ENCODE results near the gene ARVCF. TPM values are rescaled to one million over a fixed set of nuclear protein-coding genes. Genes with fewer than 3 reads are reported as not detected.

The ARVCF gene
- total RNA-seq, 1 experiment from 2014 or later: 11.1 TPM

DNA sequence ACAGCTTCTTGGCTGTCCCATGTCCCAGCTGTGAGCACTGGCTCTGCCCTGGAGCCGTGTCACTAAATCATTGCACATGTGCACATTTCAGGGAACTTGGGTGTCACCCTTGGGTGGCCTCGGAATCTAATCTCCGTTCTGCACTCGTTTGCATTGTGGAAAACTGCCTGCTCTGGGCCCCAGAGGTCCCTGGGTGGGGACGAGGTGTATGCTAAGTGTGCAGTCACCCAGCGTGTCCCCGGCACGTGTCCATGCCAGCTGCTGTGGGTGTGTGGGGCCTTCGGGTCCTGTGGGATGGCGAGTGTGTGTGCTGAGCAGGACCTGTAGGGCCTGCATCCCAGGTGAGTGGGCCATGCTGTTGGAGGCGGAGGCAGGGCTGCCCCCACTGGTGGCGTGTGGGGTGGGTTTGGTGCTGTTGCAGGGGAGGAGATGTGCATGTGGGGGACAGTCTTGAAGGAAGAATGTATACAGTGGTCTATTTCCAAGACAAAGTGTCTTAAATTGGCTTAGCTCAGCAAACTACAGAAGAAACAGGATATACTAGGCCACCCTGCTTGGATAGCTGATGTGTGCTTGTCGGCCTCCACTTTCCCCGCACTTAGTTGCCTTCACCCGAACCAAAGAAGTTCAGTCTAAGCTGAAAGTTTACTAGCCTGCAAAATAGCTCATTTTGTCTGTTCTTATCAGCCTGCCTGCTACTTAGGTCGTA, 18.9 kb upstream of the ARVCF start:
- CTCF ChIA-PET: no interaction called here
- Histone ChIP-seq H3K4me3 (ENCODE audit: low read depth, low read length, poor library complexity, severe bottlenecking) (no peak overlapping the region), H3K36me3 (ENCODE audit: insufficient read depth, low read length, poor library complexity, severe bottlenecking) (no peaks in the 10 kb centered on the region), H3K4me1 (ENCODE audit: insufficient read depth, low read length, poor library complexity, severe bottlenecking) (no peaks in the 10 kb centered on the region), H3K9me3 (ENCODE audit: low read depth, low read length, poor library complexity, severe bottlenecking) (no peaks in the 10 kb centered on the region), H3K27ac (ENCODE audit: low read depth, low read length, poor library complexity, severe bottlenecking) (no peak overlapping the region), H3K27me3 (replicated peaks; ENCODE audit: insufficient read depth, low read depth, low read length, poor library complexity) (no peaks in the 10 kb centered on the region)
- POLR2A ChIA-PET (ENCODE audit: low non-redundant PET): no interaction called here
- no peak for DNase-seq (ENCODE audit: low spot score)
- TF ChIP-seq, protein P1, sequence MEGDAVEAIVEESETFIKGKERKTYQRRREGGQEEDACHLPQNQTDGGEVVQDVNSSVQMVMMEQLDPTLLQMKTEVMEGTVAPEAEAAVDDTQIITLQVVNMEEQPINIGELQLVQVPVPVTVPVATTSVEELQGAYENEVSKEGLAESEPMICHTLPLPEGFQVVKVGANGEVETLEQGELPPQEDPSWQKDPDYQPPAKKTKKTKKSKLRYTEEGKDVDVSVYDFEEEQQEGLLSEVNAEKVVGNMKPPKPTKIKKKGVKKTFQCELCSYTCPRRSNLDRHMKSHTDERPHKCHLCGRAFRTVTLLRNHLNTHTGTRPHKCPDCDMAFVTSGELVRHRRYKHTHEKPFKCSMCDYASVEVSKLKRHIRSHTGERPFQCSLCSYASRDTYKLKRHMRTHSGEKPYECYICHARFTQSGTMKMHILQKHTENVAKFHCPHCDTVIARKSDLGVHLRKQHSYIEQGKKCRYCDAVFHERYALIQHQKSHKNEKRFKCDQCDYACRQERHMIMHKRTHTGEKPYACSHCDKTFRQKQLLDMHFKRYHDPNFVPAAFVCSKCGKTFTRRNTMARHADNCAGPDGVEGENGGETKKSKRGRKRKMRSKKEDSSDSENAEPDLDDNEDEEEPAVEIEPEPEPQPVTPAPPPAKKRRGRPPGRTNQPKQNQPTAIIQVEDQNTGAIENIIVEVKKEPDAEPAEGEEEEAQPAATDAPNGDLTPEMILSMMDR (conservative IDR thresholded peaks at IDR 0.05; ENCODE audit: low read depth, low read length): no peak
- no peak for TF ChIP-seq EZH2 (IDR thresholded peaks at IDR 0.05; ENCODE audit: borderline replicate concordance, low read depth, low read length, poor library complexity, severe bottlenecking)
- no TSS peak for BruUV-seq (replicated peaks)
- intact Hi-C loops (cut with micrococcal nuclease; ENCODE audit: unreplicated experiment): no loop called here

DNA sequence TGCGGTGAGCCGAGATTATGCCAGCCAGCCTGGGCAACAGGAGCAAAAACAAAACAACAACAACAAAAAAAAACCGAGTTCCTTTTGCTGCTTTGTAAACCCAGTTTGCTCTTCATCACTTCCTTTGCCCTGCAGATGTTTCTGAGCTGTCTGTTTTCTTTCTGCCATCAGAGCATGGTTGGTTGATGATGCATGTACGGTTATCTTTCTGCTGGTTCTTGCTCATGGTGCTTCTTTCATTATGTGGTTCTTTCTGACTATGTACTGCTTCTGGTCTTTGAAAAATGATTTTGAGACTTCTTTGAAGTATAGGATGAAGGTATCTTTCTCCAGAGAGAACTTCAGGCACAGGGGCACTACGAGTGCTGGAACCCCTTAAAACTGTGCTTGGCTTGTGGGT, 17.5 kb upstream of the ARVCF start:
- POLR2A ChIA-PET (ENCODE audit: low non-redundant PET): no interaction called here
- no TSS peak for BruUV-seq (replicated peaks)
- no peaks in the 10 kb centered on the region for H3K36me3 ChIP-seq (ENCODE audit: insufficient read depth, low read length, poor library complexity, severe bottlenecking)
- no peaks in the 10 kb centered on the region for H3K27me3 ChIP-seq (replicated peaks; ENCODE audit: insufficient read depth, low read depth, low read length, poor library complexity)
- no peak overlapping the region for H3K4me3 ChIP-seq (ENCODE audit: low read depth, low read length, poor library complexity, severe bottlenecking)
- H3K9me3 ChIP-seq (ENCODE audit: low read depth, low read length, poor library complexity, severe bottlenecking): no peaks in the 10 kb centered on the region
- intact Hi-C loops (cut with micrococcal nuclease; ENCODE audit: unreplicated experiment): no loop called here
- DNase-seq (ENCODE audit: low spot score): no peak
- CTCF ChIA-PET: no interaction called here
- H3K27ac ChIP-seq (ENCODE audit: low read depth, low read length, poor library complexity, severe bottlenecking): no peak overlapping the region
- no peaks in the 10 kb centered on the region for H3K4me1 ChIP-seq (ENCODE audit: insufficient read depth, low read length, poor library complexity, severe bottlenecking)
- no peak for TF ChIP-seq EZH2 (IDR thresholded peaks at IDR 0.05; ENCODE audit: borderline replicate concordance, low read depth, low read length, poor library complexity, severe bottlenecking)
- TF ChIP-seq, protein P1 (conservative IDR thresholded peaks at IDR 0.05; ENCODE audit: low read depth, low read length): no peak

DNA sequence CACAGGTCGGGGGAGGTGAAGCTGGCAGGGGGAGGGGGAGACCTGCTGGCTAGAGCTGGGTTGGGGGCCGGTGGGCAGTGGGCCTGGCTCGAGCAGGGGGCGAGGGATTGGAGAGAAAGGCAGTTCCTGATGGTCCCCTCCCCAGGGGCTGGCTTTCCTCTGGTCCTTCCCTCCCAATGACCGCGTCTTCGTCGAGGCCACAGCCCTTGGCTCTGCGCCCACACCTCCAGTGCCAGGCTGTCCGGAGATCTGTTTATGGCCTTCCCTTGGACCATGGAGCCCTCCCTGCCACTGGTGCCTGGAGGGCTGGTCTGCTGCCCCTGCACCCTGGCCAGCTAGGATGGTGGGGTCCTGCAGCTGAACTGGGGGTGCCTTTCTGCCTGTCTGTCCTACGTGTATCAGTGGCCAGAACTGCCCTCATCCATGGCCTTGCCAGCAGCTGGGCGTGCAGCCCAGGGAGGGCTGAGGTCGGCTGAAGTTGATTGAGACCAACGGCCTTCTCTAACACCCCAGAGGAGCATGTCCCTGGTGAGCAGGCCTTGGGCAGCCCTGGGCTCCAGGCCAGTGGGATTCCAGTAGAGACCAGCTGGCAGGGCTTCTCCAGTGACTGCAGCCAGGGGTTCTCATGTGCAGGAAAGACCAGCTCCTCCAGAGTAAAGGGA, 16.6 kb upstream of the ARVCF start:
- ChIA-PET POLR2A (ENCODE audit: low non-redundant PET) (interaction anchor here (0.5 kb wide), 1 partner anchor 59 kb away, joined by 3 read pairs; no protein-coding TSS in a partner anchor), CTCF (no interaction called here)
- Histone ChIP-seq H3K36me3 (ENCODE audit: insufficient read depth, low read length, poor library complexity, severe bottlenecking) (no peaks in the 10 kb centered on the region), H3K4me3 (ENCODE audit: low read depth, low read length, poor library complexity, severe bottlenecking) (no peak overlapping the region), H3K4me1 (ENCODE audit: insufficient read depth, low read length, poor library complexity, severe bottlenecking) (no peaks in the 10 kb centered on the region), H3K9me3 (ENCODE audit: low read depth, low read length, poor library complexity, severe bottlenecking) (no peaks in the 10 kb centered on the region), H3K27me3 (replicated peaks; ENCODE audit: insufficient read depth, low read depth, low read length, poor library complexity) (no peaks in the 10 kb centered on the region), H3K27ac (ENCODE audit: low read depth, low read length, poor library complexity, severe bottlenecking) (no peak overlapping the region)
- no peak for DNase-seq (ENCODE audit: low spot score)
- TF ChIP-seq, protein P1 (conservative IDR thresholded peaks at IDR 0.05; ENCODE audit: low read depth, low read length): no peak
- no peak for TF ChIP-seq EZH2 (IDR thresholded peaks at IDR 0.05; ENCODE audit: borderline replicate concordance, low read depth, low read length, poor library complexity, severe bottlenecking)
- no TSS peak for BruUV-seq (replicated peaks)
- intact Hi-C loops (cut with micrococcal nuclease; ENCODE audit: unreplicated experiment): no loop called here
